Activated naive CD8-positive, alpha-beta T cell treated with anti-CD3 and anti-CD28 coated beads, Interleukin-2, amount 50 U/mL, for 16 hours (primary cell): Measurements from ENCODE around the gene IL15.
"Not testable (repeated sequence)": the region's sequence is repeated elsewhere in the genome, so short reads cannot be mapped to it uniquely, and the experiment has no call there.

Experiments used
- DNase-seq: peaks from one replicate; pipeline ENCODE4 v3.0.0-alpha.2; 2020; ENCODE audit warnings: low read depth, low spot score

The IL15 gene

GRCh38 chr4:141702472-141703182 lies 66.2 kb downstream of the IL15 start:
- no peak for DNase-seq

GRCh38 chr4:141703497-141703896 lies 67.1 kb downstream of the IL15 start:
- DNase-seq = no peak

- DNase-seq = no peak
Observed at GRCh38 chr4:141705048-141705746, 68.8 kb downstream of the IL15 start.

GRCh38 chr4:141705747-141706377 lies 69.5 kb downstream of the IL15 start:
- no peak for DNase-seq

GRCh38 chr4:141706445-141706844 lies 70.1 kb downstream of the IL15 start:
- DNase-seq = no peak

- DNase-seq = no peak
Observed at GRCh38 chr4:141711211-141711610, 74.8 kb downstream of the IL15 start.

GRCh38 chr4:141713185-141713584 lies 76.8 kb downstream of the IL15 start:
- no peak for DNase-seq

- DNase-seq = no peak
Observed at GRCh38 chr4:141713771-141714445, 77.5 kb downstream of the IL15 start.

GRCh38 chr4:141719585-141719984 lies 83.2 kb downstream of the IL15 start:
- DNase-seq = no peak

- no peak for DNase-seq
Observed at GRCh38 chr4:141721174-141721573, 84.8 kb downstream of the IL15 start.

- DNase-seq = no peak
Observed at GRCh38 chr4:141724646-141725045, 88.3 kb downstream of the IL15 start.

- no peak for DNase-seq
Observed at GRCh38 chr4:141727420-141727819, 91.0 kb downstream of the IL15 start.

GRCh38 chr4:141730805-141731204 lies 94.4 kb downstream of the IL15 start:
- DNase-seq = no peak

- DNase-seq = no peak
Observed at GRCh38 chr4:141731481-141731880, 95.1 kb downstream of the IL15 start.

- no peak for DNase-seq
Observed at GRCh38 chr4:141739636-141740035, 103.3 kb downstream of the IL15 start.

- no peak for DNase-seq
Observed at GRCh38 chr4:141746026-141746425, 109.6 kb downstream of the IL15 start.

- not testable (repeated sequence) for DNase-seq
Observed at GRCh38 chr4:141751806-141752205, 115.4 kb downstream of the IL15 start.

- no peak for DNase-seq
Observed at GRCh38 chr4:141757287-141757686, 120.9 kb downstream of the IL15 start.

- no peak for DNase-seq
Observed at GRCh38 chr4:141759796-141760425, 123.5 kb downstream of the IL15 start.

- DNase-seq = no peak
Observed at GRCh38 chr4:141761926-141762325, 125.5 kb downstream of the IL15 start.

GRCh38 chr4:141763374-141763773 lies 127.0 kb downstream of the IL15 start:
- DNase-seq = no peak

GRCh38 chr4:141768954-141769353 lies 132.6 kb downstream of the IL15 start:
- no peak for DNase-seq
